NCI-H146 treated with DMSO at 0.1 percent for 48 hours (cell line): ENCODE results near the gene FGG.

Source experiments
- DNase-seq: peaks from one replicate; lab custom pipeline; 2025; ENCODE audit not compliant: unreplicated experiment; lab: John Stamatoyannopoulos, UW

FGG gene

GRCh38 chr4:154612472-154613414 lies at the start of gene FGG:
Gene FGG, minus strand, starts transcription at chr4:154612656. Its CDS starts 47 bp downstream, at chr4:154612609.
- DNase-seq, result no peak

- no peak for DNase-seq
Observed at GRCh38 chr4:154660052-154660451, 47.6 kb upstream of the FGG start.

GRCh38 chr4:154658680-154659405 lies 46.4 kb upstream of the FGG start:
- DNase-seq, result no peak

GRCh38 chr4:154643493-154643892 lies 31.0 kb upstream of the FGG start:
- no peak for DNase-seq

- no peak for DNase-seq
Observed at GRCh38 chr4:154642373-154643009, 30.0 kb upstream of the FGG start.

GRCh38 chr4:154640999-154641398 lies 28.5 kb upstream of the FGG start:
- DNase-seq, result no peak

- no peak for DNase-seq
Observed at GRCh38 chr4:154634058-154634457, 21.6 kb upstream of the FGG start.

- DNase-seq, result no peak
Observed at GRCh38 chr4:154631828-154632227, 19.4 kb upstream of the FGG start.

GRCh38 chr4:154630324-154630723 lies 17.9 kb upstream of the FGG start:
- no peak for DNase-seq

- DNase-seq, result no peak
Observed at GRCh38 chr4:154626793-154627484, 14.5 kb upstream of the FGG start.

GRCh38 chr4:154625971-154626370 lies 13.5 kb upstream of the FGG start:
- DNase-seq, result no peak

- no peak for DNase-seq
Observed at GRCh38 chr4:154623995-154624394, 11.5 kb upstream of the FGG start.

GRCh38 chr4:154623436-154623835 lies 11.0 kb upstream of the FGG start:
- no peak for DNase-seq

GRCh38 chr4:154622598-154622997 lies 10.1 kb upstream of the FGG start:
- no peak for DNase-seq

GRCh38 chr4:154620111-154620510 lies 7.7 kb upstream of the FGG start:
- DNase-seq, result no peak

- DNase-seq, result no peak
Observed at GRCh38 chr4:154618708-154619315, 6.4 kb upstream of the FGG start.

GRCh38 chr4:154617820-154618317 lies 5.4 kb upstream of the FGG start:
- DNase-seq, result no peak

GRCh38 chr4:154616731-154617130 lies 4.3 kb upstream of the FGG start:
- no peak for DNase-seq

- DNase-seq, result no peak
Observed at GRCh38 chr4:154616287-154616686, 3.8 kb upstream of the FGG start.

GRCh38 chr4:154615211-154615610 lies 2.8 kb upstream of the FGG start:
- no peak for DNase-seq
